GM19397 (cell line): ENCODE measurements around the gene TPST2.
A peak's percentile ranks its signal among the peaks of the same experiment; 100 is the strongest.
"Not testable (repeated sequence)": the region's sequence is repeated elsewhere in the genome, so short reads cannot be mapped to it uniquely, and the experiment has no call there.

Experiments
- ATAC-seq: cut with Tn5 transposase; IDR thresholded peaks from one replicate; pipeline ENCODE4 v1.9.1; 2021; ENCODE audit warnings: mild to moderate bottlenecking, moderate library complexity; ENCODE audit not compliant: unreplicated experiment

The TPST2 gene

GRCh38 chr22:26589845-26590736 is at the start of gene TPST2:
TSS of gene TPST2 (minus strand) at chr22:26590132. CDS start at chr22:26541630, 48,502 bp downstream.
- ATAC-seq = peak; percentile 76

- no peak for ATAC-seq
Observed at GRCh38 chr22:26636296-26636695, 46.4 kb upstream of the TPST2 start.

GRCh38 chr22:26635117-26635516 is 45.2 kb upstream of the TPST2 start:
- ATAC-seq = no peak

GRCh38 chr22:26634189-26634588 is 44.3 kb upstream of the TPST2 start:
- no peak for ATAC-seq

GRCh38 chr22:26632422-26633155 is 42.7 kb upstream of the TPST2 start:
- ATAC-seq = no peak

GRCh38 chr22:26631282-26631681 is 41.4 kb upstream of the TPST2 start:
- no peak for ATAC-seq

- no peak for ATAC-seq
Observed at GRCh38 chr22:26629988-26630761, 40.2 kb upstream of the TPST2 start.

- no peak for ATAC-seq
Observed at GRCh38 chr22:26624803-26625202, 34.9 kb upstream of the TPST2 start.

- no peak for ATAC-seq
Observed at GRCh38 chr22:26623984-26624383, 34.1 kb upstream of the TPST2 start.

- no peak for ATAC-seq
Observed at GRCh38 chr22:26621663-26622062, 31.7 kb upstream of the TPST2 start, which contains the start of gene CRYBA4. TSS of gene CRYBA4 (plus strand) at chr22:26621963. CDS start at chr22:26622597, 634 bp downstream.

- no peak for ATAC-seq
Observed at GRCh38 chr22:26620197-26620596, 30.3 kb upstream of the TPST2 start.

GRCh38 chr22:26619510-26619909 is 29.6 kb upstream of the TPST2 start:
- no peak for ATAC-seq

GRCh38 chr22:26618455-26618854 is 28.5 kb upstream of the TPST2 start:
- no peak for ATAC-seq

GRCh38 chr22:26617271-26618199 is 27.6 kb upstream of the TPST2 start, which contains the start of gene CRYBB1:
TSS of gene CRYBB1 (minus strand) at chr22:26618027. CDS start at chr22:26616319, 1,708 bp downstream.
- ATAC-seq = no peak

GRCh38 chr22:26616650-26617049 is 26.7 kb upstream of the TPST2 start:
- no peak for ATAC-seq

GRCh38 chr22:26615830-26616435 is 26.0 kb upstream of the TPST2 start:
- ATAC-seq = no peak

- peak; percentile 48 for ATAC-seq
Observed at GRCh38 chr22:26615149-26615548, 25.2 kb upstream of the TPST2 start.

GRCh38 chr22:26614322-26614721 is 24.4 kb upstream of the TPST2 start:
- ATAC-seq = no peak

GRCh38 chr22:26613753-26614152 is 23.8 kb upstream of the TPST2 start:
- not testable (repeated sequence) for ATAC-seq
